GM10266 (cell line): ENCODE measurements around the gene EPHX1.

Experiments
- DNase-seq: peaks from one replicate; pipeline ENCODE4 v3.0.0; 2012; ENCODE audit errors: extremely low spot score
- TF ChIP-seq, protein P1 (sequence below): IDR thresholded peaks from 2 replicates; pipeline ENCODE4 v1.5.1; 2012; ENCODE audit warnings: mild to moderate bottlenecking, low read depth; ENCODE audit not compliant: control insufficient read depth, insufficient read depth; ENCODE audit errors: missing control alignments

Gene EPHX1

GRCh38 chr1:225862581-225862950 is 52.6 kb downstream of the EPHX1 start:
- TF ChIP-seq, protein P1, sequence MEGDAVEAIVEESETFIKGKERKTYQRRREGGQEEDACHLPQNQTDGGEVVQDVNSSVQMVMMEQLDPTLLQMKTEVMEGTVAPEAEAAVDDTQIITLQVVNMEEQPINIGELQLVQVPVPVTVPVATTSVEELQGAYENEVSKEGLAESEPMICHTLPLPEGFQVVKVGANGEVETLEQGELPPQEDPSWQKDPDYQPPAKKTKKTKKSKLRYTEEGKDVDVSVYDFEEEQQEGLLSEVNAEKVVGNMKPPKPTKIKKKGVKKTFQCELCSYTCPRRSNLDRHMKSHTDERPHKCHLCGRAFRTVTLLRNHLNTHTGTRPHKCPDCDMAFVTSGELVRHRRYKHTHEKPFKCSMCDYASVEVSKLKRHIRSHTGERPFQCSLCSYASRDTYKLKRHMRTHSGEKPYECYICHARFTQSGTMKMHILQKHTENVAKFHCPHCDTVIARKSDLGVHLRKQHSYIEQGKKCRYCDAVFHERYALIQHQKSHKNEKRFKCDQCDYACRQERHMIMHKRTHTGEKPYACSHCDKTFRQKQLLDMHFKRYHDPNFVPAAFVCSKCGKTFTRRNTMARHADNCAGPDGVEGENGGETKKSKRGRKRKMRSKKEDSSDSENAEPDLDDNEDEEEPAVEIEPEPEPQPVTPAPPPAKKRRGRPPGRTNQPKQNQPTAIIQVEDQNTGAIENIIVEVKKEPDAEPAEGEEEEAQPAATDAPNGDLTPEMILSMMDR, result no peak

DNA sequence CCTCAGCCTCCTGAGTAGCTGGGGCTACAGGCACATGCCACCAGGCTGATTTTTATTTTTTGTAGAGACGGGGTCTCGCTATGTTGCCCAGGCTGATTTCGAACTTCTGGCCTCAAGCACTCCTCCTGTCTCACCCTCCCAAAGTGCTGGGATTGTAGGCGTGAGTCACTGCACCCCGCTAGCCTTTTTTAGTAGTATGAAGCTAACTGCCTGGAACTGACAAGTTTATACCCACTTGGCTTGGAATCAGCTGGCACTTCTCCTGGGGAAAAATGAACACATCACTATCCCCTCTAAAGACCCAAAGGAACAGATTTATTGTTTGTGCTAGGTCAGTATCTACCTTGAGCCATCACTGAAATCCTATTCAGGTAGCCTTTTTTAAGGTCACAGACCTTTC is 53.2 kb downstream of the EPHX1 start:
- DNase-seq, result no peak
- TF ChIP-seq, protein P1, result no peak

More at GRCh38 chr1:225862581-225862950, 52.6 kb downstream of the EPHX1 start:
- no peak for DNase-seq

DNA sequence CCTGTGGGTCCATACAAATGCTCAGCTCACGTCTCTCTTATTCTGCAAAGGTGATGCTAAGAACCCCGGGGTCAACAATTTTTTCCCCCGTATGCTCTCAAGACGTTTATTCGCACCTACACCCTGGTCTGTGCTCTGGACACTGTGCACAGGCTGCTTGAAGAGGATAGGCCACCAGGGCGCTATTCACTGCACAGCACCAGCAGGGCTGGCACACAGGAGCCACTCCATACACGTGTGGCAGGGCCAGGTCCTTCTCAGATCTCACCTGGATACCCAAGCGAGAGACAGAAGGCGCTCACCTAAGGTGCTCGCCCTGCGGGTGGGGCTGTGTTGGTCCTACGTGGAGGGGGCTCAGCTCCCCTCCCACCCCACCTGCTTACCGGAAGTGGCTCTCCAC is 55.6 kb downstream of the EPHX1 start:
- TF ChIP-seq, protein P1, result no peak

DNA sequence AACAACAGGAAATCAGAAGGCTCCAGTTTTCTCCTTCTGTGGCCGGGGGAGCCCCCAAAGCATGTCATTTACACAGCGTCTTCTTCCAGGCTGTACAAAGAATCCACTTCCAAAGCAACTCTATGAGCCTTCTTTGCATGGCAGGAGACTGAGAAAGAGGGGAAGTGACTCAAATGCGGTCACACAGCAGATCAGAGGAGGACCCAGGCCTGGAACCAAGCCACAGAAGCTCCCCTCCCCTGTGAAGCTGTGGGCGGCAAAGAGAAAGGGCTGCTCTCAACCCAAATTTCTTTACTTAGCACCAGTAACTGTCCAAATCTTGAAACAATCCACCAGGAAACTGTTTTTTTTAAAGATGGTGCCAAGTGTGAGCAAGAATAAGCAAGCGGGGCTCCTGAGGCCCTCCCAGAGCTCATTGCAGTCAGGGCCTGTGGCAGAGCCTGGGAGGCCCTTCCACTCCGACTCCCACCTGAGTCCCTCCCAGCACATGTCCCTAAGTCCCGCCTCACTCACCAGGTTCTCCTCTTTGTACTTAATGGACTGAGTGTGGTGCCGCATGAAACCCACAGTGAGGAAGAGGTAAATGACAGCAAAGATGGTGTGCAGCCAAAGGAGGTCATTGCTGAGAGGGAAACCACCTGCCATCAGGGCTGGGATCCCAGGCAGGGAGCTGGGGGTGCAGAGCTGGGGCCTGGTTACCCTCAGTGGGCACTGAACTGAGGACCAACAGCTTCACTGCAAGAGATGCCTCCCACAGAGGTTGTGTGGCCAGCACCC is 56.3 kb downstream of the EPHX1 start:
- no peak for DNase-seq
- TF ChIP-seq, protein P1, result no peak

More for the DNA sequence above, 55.6 kb downstream of the EPHX1 start:
- DNase-seq, result no peak

DNA sequence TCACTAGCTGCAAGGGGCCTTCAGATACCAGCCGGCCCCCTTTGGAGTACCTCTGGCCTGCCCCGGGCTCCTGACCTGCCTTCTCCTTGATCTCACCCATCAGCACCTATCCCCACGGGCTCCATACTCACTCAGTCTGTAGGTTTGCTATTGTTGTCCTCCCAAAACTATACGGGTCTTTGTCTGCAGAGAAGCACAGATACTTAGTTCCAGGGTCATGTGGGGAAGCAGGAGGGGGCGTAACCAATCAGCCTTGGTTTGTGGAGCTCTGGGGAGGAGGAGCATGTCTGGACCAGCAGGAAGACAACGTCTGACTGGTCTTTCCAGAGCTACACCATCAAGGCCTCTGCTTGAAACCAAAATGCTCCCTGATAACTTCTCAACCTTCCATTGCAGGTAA is 57.1 kb downstream of the EPHX1 start:
- no peak for DNase-seq

GRCh38 chr1:225868631-225869330 is 58.9 kb downstream of the EPHX1 start:
- TF ChIP-seq, protein P1, result no peak
- DNase-seq, result no peak

More for the DNA sequence above, 57.1 kb downstream of the EPHX1 start:
- TF ChIP-seq, protein P1, result no peak

DNA sequence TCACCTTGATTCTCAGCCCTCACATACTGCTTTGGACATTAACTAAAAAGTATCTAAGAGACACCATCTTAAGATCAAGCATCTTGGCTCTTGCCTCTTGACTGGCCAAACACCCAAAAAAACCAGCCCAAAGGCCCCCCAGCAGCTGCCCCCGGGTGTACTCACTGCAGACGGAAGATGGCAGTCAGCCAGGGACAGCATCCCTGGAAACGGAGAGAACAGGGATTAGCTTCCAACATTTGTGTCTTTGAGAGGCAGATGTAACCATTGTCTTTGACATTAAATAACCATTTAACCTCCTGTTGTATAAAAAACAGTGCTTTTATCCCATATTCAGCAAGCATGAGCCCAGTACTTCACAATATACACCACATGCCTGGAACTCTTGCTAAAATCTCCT is 61.0 kb downstream of the EPHX1 start:
- no peak for DNase-seq
- TF ChIP-seq, protein P1, result no peak
